Measurements from ENCODE around the gene ZNHIT1.
"Not testable (repeated sequence)": the region's sequence is repeated elsewhere in the genome, so short reads cannot be mapped to it uniquely, and the experiment has no call there.

The ZNHIT1 gene

GRCh38 chr7:101189109-101189508 lies 28.9 kb upstream of the ZNHIT1 start:
- FAIRE-seq: no peak

- no peak for FAIRE-seq
Observed at GRCh38 chr7:101195884-101196283, 22.1 kb upstream of the ZNHIT1 start.

- no peak for FAIRE-seq
Observed at GRCh38 chr7:101197991-101198390, 20.0 kb upstream of the ZNHIT1 start.

- no peak for FAIRE-seq
Observed at GRCh38 chr7:101198476-101198875, 19.5 kb upstream of the ZNHIT1 start.

GRCh38 chr7:101199522-101199921 lies 18.4 kb upstream of the ZNHIT1 start:
- not testable (repeated sequence) for FAIRE-seq

- FAIRE-seq: no peak
Observed at GRCh38 chr7:101200504-101200861, 17.5 kb upstream of the ZNHIT1 start.

- no peak for FAIRE-seq
Observed at GRCh38 chr7:101200862-101201599, 16.9 kb upstream of the ZNHIT1 start, which contains the start of gene MOGAT3. Gene MOGAT3 (minus strand): TSS chr7:101201036. CDS start chr7:101200854, 182 bp downstream.

GRCh38 chr7:101201695-101202602 lies 16.0 kb upstream of the ZNHIT1 start:
- no peak for FAIRE-seq

GRCh38 chr7:101202603-101202918 lies 15.4 kb upstream of the ZNHIT1 start:
- no peak for FAIRE-seq

- not testable (repeated sequence) for FAIRE-seq
Observed at GRCh38 chr7:101203740-101204738, 13.9 kb upstream of the ZNHIT1 start.

GRCh38 chr7:101205901-101206664 lies 11.9 kb upstream of the ZNHIT1 start:
- FAIRE-seq: no peak

- no peak for FAIRE-seq
Observed at GRCh38 chr7:101206665-101207042, 11.3 kb upstream of the ZNHIT1 start.

GRCh38 chr7:101207459-101207858 lies 10.5 kb upstream of the ZNHIT1 start:
- no peak for FAIRE-seq

GRCh38 chr7:101208794-101209193 lies 9.2 kb upstream of the ZNHIT1 start:
- no peak for FAIRE-seq

- no peak for FAIRE-seq
Observed at GRCh38 chr7:101210143-101210542, 7.8 kb upstream of the ZNHIT1 start.

- FAIRE-seq: no peak
Observed at GRCh38 chr7:101211501-101211900, 6.5 kb upstream of the ZNHIT1 start.

- no peak for FAIRE-seq
Observed at GRCh38 chr7:101212014-101212413, 6.0 kb upstream of the ZNHIT1 start.

GRCh38 chr7:101216001-101216859 lies 1.7 kb upstream of the ZNHIT1 start:
- FAIRE-seq: no peak

- no peak for FAIRE-seq
Observed at GRCh38 chr7:101216860-101217387, 1.0 kb upstream of the ZNHIT1 start.

GRCh38 chr7:101218236-101219125 lies 516 bp downstream of the ZNHIT1 start:
- FAIRE-seq: no peak
